Ovary (tissue), 9 donors: ENCODE measurements around the gene DCST1. TPM values are rescaled to one million over a fixed set of nuclear protein-coding genes. Genes with fewer than 3 reads are reported as not detected.

Experiments used
- DNase-seq, 5 donors: peaks; one replicate each; pipeline ENCODE4 v3.0.0-alpha.2; 2019 to 2020
- H3K27ac ChIP-seq, 2 donors: fragments of 200-600 bp; one replicate each; pipeline versions ENCODE4 v1.5.1 to v1.8.0; 2019 to 2022
- H3K27me3 ChIP-seq: fragments of 200-600 bp; one replicate; pipeline ENCODE4 v1.8.0; 2022
- H3K36me3 ChIP-seq: fragments of 200-600 bp; sonication (generic); one replicate; pipeline ENCODE4 v1.5.1; 2019
- H3K4me1 ChIP-seq: one replicate; pipeline ENCODE4 v1.8.1; 2013; ENCODE audit warnings: mild to moderate bottlenecking, moderate library complexity; ENCODE audit not compliant: insufficient read depth
- H3K4me3 ChIP-seq: fragments of 200-600 bp; sonication (generic); one replicate; pipeline ENCODE4 v1.5.1; 2017
- H3K9me3 ChIP-seq, 2 donors: fragments of 200-600 bp in 1 of 2; sonication (generic) in 1 of 2; one replicate each; pipeline versions ENCODE4 v1.5.1 to v1.8.1; 2013 to 2019; ENCODE audit warnings: mild to moderate bottlenecking in 1 of 2, moderate library complexity in 1 of 2
- EP300 ChIP-seq: sonication (generic); formaldehyde crosslinking; IDR thresholded peaks from one replicate; pipeline ENCODE4 v1.6.1; 2017; ENCODE audit warnings: antibody characterized with exemption
- POLR2A ChIP-seq: fragments of 450-650 bp; IDR thresholded peaks from one replicate; pipeline ENCODE4 v1.6.1; 2017; ENCODE audit warnings: antibody characterized with exemption, mild to moderate bottlenecking, moderate library complexity
- WGBS, 3 donors: extraction: QIAGEN DNeasy Blood & Tissue Kit in 1 of 3; methylation state at CpG; one replicate each; pipeline versions ENCODE4 v1.1.5 to v1.1.7; 2013 to 2017; 5-methylcytosine and 5-hydroxymethylcytosine counted together
- intact Hi-C, 4 donors: fragments of 100-400 bp; cut with DNase I; formaldehyde crosslinking; loops; one replicate each; pipeline versions ENCODE4 v1.11.0 to v1.15.1; 2022 to 2023
- polyA plus RNA-seq, 2 donors: library from polyadenylated mRNA; stranded (reverse); fragments of 200-250 nt in 1 of 2; fragments of 350-450 nt in 1 of 2; fragmentation: Illumina TruSeq in 1 of 2; extraction: RNeasy Lipid Tissue Mini Kit (QIAGEN cat#74804) in 1 of 2; gene quantifications; one replicate each; pipeline ENCODE4 v1.2.3, GENCODE V29; 2013 to 2014
- total RNA-seq, 7 donors: library from RNA; depleted of rRNA in 2 of 7; stranded (reverse); fragments of >200 nt in 2 of 7; fragmentation: NEBNext Ultra II Directional in 3 of 7; extraction: Animal tissue kit (Norgen Biotek cat#: 25700) in 3 of 7; gene quantifications; one replicate each; pipeline versions ENCODE4 v1.1.0 to v1.2.4, GENCODE V29; 2016 to 2023
- TF ChIP-seq, protein P1 (sequence below), 3 donors: fragments of 450-650 bp in 2 of 3; fragments of 200-600 bp in 1 of 3; IDR thresholded peaks; one replicate each; pipeline versions ENCODE4 v1.5.1 to v1.8.0; 2016 to 2022; ENCODE audit warnings: antibody characterized with exemption in 3 of 3, mild to moderate bottlenecking in 1 of 3
- donor health status: DM: no; HTN: no; CAD: no; lungs with moderate emphysema.
- donor health status: DM: no; HTN: no; CAD: no.
- donor health status: Bipolar disorder and iron deficiency.
- donor health status: DM: yes; HTN: yes; CAD: no.
- donor health status: DM: no; HTN: no; CAD: no.
- donor health status: DM: yes; HTN: yes; CAD: no.

Gene DCST1
- total and polyA plus RNA-seq, 9 donors: 0.06 to 0.80 (median 0.30) TPM; not detected in 4

DNA sequence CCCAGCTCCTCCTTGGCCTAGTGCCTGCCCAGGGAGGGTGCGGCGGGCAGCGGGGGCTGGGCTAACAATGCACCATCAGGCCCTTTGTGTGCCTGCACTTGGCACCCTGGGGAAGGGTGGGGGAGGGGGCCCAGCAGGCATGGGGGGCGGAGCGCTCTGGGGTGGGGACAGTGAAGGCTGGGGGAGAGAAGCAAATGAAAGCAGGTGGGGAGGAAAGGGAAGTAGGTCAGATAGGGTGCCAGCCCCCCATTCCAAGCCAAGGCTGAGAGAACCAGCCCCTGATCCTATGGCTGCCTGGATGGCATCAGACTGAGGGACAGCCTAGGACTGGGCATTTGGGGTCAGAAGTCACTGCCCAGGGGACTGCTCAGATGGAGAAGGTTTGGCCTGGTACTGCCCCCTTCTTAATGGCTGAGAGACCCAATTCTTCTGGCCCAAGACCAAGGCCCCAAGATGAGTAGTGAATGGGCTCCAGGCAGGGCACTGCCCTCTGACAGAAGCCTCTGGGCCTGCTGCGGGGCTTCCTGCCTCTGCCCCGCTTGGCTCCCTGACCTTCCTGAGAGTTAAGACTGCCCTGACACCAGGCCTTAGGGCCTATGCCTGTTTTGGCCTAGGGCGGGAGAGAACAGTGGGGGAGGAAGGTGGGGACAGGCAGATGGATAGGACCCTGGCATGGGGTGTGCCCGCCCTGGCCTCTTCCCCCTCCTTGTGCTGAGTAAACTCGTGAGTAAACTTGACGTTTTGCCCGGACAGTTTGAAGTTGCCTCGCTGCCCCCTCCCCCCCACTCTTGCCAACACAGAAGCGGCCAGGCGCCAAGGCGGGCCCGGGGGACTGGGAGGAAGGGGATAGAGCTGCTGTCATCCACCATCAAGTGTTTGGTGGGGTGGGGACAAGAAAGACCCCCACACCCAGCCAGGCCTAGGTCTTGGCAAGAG is 28.3 kb upstream of the DCST1 start:
- TF ChIP-seq POLR2A: no peak
- TF ChIP-seq EP300: no peak
- TF ChIP-seq, protein P1, sequence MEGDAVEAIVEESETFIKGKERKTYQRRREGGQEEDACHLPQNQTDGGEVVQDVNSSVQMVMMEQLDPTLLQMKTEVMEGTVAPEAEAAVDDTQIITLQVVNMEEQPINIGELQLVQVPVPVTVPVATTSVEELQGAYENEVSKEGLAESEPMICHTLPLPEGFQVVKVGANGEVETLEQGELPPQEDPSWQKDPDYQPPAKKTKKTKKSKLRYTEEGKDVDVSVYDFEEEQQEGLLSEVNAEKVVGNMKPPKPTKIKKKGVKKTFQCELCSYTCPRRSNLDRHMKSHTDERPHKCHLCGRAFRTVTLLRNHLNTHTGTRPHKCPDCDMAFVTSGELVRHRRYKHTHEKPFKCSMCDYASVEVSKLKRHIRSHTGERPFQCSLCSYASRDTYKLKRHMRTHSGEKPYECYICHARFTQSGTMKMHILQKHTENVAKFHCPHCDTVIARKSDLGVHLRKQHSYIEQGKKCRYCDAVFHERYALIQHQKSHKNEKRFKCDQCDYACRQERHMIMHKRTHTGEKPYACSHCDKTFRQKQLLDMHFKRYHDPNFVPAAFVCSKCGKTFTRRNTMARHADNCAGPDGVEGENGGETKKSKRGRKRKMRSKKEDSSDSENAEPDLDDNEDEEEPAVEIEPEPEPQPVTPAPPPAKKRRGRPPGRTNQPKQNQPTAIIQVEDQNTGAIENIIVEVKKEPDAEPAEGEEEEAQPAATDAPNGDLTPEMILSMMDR (IDR thresholded peaks at IDR 0.05): no peak
- peaks cover 11% of the 10 kb centered on the region for H3K4me1 ChIP-seq
- DNase-seq: peak in 2 of 5 donors; percentile 58 to 62
- H3K36me3 ChIP-seq: no peaks in the 10 kb centered on the region
- 60 to 69% (median 66%) methylated on average over 17 of the region's 17 CpGs for WGBS, 3 donors
- intact Hi-C loops: no loop called here
- no peaks in the 10 kb centered on the region for H3K27me3 ChIP-seq
- H3K27ac ChIP-seq: peak overlapping the region; percentile 21 to 90
- H3K9me3 ChIP-seq: no peaks in the 10 kb centered on the region
- H3K4me3 ChIP-seq: no peak overlapping the region

DNA sequence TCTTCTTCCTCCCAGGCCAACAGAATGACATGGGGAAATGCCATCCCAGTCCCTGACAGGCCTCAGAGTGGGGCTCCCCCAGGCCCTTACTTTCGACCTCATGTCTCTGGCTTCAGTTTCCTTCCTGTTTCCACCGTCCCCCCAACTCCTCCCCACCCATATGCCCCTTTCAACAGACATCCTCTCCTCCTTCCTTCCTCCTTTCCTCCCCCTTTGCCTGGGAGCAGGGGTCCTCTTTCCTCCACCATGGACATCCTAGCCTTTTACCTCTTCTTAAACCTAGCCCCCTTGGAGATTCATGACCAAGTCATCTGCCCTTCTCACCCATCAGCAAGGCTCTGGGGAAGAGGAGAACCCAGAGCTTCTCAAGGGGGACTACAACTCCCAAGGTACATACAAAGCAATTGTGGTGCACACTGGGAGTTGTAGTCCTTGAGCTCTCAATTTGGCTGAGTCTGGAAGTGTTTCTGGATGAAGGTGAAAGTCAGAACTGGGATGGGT is 27.0 kb upstream of the DCST1 start:
- H3K9me3 ChIP-seq: no peaks in the 10 kb centered on the region
- H3K4me3 ChIP-seq: no peak overlapping the region
- no peak for DNase-seq
- TF ChIP-seq, protein P1 (IDR thresholded peaks at IDR 0.05): no peak
- TF ChIP-seq EP300: no peak
- TF ChIP-seq POLR2A: no peak
- H3K27me3 ChIP-seq: no peaks in the 10 kb centered on the region
- intact Hi-C loops: no loop called here
- no peaks in the 10 kb centered on the region for H3K36me3 ChIP-seq
- 69 to 75% (median 71%) methylated on average over 2 of the region's 2 CpGs for WGBS, 3 donors
- H3K4me1 ChIP-seq: peaks cover 17% of the 10 kb centered on the region
- no peak overlapping the region for H3K27ac ChIP-seq

DNA sequence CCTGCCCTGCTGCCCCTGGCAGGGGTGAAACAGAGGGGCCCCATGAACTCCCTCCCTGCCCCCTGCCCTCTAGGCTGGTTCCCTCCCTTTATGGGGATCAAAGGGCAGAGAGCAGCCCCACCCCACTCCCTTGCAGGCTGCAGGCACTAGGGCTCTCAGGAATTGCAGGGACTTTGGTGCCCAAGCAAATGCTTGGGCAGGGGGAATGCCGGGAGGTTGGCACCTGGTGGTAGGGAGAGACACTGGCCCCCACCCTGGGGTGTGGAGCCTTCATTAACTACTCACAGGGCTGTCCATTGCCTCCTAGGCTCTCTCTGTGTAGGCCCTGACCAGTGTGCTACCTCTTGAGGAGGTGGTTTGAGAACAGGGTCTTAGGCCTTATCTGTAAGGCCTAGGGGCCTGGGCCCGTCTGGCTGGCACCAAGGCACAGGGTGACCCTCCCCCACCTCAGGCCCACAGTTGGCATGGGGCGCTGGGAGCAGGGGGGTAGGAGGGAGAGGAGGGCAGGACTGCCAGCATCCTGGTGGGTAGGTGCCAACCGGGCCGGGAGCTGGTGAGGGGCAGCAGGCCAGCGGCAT is 26.3 kb upstream of the DCST1 start:
- H3K27ac ChIP-seq: no peak overlapping the region
- no peaks in the 10 kb centered on the region for H3K27me3 ChIP-seq
- intact Hi-C loops: no loop called here
- 84 to 89% (median 84%) methylated on average over 6 of the region's 6 CpGs for WGBS, 3 donors
- H3K4me1 ChIP-seq: peaks cover 21% of the 10 kb centered on the region
- no peaks in the 10 kb centered on the region for H3K36me3 ChIP-seq
- no peaks in the 10 kb centered on the region for H3K9me3 ChIP-seq
- TF ChIP-seq, protein P1 (IDR thresholded peaks at IDR 0.05): no peak
- no peak for TF ChIP-seq POLR2A
- no peak for TF ChIP-seq EP300
- DNase-seq: peak in 1 of 5 donors; percentile 53
- no peak overlapping the region for H3K4me3 ChIP-seq

DNA sequence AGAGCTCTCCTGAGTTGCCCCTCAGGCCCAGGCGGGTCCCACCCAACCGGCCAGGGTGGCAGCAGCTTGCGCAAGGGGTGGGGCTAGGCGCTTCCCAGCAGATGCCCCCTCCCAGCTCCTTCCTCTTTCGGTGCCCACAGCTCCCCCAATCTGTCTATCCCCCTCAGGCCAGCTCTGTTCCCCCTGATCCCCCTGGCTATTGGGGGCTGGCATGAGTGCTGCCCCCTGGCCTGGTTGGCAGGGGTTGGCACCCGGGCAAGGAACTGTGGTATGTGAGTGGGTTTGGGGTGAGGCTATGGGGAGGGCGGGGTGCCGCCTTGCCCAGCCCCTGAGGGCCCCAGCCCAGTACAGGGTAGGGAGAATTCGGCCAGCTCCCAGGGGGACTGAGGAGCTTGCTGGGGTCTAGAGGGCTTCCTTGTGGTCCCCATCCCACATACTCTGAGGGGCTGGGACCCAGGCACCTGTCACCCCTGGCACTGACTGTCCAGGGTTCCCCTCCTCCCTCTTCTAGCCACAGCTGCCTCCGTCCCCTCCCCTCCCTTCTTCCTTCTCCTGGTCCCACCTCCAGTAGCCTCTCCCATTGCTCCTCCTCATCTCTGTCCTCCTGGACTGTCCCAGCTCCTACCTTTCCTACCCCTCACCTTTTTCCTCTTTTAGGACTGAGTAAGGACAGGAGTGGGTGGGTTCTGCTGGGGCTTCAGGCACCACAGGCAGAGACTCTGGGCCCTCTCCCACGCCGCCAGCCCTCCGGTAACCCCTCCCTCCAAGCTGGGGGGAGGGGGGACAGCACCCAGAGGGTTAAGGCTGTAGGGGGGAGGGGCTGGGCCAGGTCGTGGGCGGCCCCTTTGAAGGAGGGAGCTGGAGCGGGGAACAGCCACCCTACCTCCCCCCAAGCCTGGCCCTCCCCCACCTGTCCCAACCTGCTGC is 25.3 kb upstream of the DCST1 start:
- intact Hi-C loops: no loop called here
- Histone ChIP-seq H3K4me1 (peaks cover 21% of the 10 kb centered on the region), H3K9me3 (no peaks in the 10 kb centered on the region), H3K27me3 (no peaks in the 10 kb centered on the region), H3K4me3 (no peak overlapping the region), H3K27ac (no peak overlapping the region), H3K36me3 (no peaks in the 10 kb centered on the region)
- no peak for TF ChIP-seq EP300
- TF ChIP-seq POLR2A: no peak
- TF ChIP-seq, protein P1 (IDR thresholded peaks at IDR 0.05): no peak
- DNase-seq: no peak
- 75 to 87% (median 76%) methylated on average over 14 to 16 of the region's 16 CpGs for WGBS, 3 donors
